ENCODE data around the gene SLC41A1.

Gene SLC41A1

GRCh38 chr1:205785446-205785845 is 27.6 kb downstream of the SLC41A1 start:
- DNase-seq: no peak

DNA sequence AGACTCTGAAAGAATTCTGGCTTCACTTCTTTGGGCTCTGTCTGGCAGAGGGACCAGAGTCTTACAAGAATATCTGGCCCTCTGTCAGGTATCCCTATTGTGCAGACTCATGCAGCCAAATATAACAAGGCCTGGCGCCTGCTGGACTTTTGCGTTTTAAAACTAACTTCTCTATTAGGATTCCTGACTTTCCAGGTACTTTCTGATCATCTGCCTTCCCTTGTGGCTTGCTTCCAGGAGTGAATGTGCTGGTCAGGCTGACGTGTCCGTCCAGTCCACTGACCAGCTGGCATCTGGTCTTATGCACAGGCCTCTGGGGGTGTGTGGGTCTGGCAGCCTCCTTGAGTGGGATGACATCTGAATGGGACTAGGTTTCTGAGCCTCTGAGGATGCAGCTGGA is 29.1 kb downstream of the SLC41A1 start:
- DNase-seq: no peak

GRCh38 chr1:205783433-205783795 is 29.6 kb downstream of the SLC41A1 start:
- DNase-seq: no peak

GRCh38 chr1:205782627-205783432 is 30.2 kb downstream of the SLC41A1 start:
- no peak for DNase-seq

DNA sequence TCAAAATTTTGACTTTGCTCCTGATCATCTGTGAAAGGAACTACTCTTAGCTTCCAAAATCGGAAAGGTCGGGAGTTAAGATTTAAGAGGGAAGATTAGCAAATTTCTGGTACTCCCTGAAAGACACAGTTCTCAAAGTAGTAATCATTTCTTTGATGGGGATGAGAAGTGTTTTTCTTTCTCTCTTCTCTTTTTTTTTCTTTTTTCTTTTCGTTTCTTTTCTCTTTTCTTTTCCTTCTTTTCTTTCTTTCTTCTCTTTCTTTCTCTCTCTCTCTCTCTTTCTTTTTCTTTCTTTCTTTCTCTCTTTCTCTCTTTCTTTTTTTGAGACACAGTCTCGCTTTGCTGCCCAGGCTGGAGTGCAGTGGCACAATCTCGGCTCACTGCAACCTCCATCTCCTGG is 32.7 kb downstream of the SLC41A1 start:
- DNase-seq: no peak

DNA sequence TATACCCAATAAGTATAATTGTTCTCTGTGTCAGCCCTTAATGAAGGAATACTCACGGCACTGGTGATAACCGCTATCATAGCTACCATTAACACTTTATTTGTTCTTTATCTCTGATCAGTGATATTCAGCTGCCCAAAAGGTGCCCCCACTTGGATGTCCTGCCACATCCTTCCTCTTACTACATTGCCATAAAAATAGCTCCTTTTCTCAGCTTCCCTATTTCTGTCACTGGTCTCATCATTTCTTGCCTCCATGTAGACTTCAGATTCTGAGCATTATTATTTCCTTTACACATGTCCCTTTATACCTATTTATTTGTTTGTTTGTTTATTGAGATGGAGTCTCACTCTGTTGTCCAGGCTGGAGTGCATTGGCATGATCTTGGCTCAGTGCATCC is 35.0 kb downstream of the SLC41A1 start:
- DNase-seq: no peak

GRCh38 chr1:205775717-205776056 is 37.3 kb downstream of the SLC41A1 start:
- no peak for DNase-seq

DNA sequence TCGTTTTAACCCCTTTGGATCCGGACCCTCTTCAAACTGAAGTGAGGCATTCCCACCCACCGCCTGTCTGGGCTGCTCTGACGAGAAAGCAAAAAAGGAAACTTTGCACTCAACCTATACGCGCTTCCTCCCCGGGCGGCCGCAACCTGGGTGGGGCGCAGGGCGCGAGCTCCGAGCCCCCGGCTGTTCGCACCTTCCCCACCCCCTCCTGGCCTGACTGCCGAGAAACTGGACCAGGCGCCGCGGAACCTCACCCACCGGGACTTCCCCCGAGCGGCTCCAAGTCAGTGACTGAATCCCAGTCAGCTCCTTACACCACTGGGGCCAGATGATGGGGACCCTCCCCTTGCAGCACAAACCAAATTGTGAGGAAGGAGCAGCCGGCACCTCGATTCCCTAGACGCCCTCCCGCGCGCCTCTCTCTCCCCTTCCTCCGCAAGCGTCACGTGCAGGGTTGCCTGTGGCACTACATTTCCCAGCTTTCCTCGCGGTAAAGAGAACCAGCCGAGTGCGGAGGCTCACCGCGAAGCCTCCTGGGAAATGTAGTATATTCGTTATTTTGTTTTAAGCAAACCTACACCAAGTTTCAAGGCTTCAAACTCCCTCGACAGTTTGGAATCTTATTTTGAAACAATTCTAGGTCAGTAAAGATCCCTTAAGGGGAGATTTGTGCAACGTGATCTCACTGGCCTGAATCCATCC is 37.8 kb downstream of the SLC41A1 start, which contains the start of gene RAB29:
RAB29 (minus strand) TSS at position 468 of the 702 bp plus-strand sequence. CDS start 526 bp downstream, outside the sequence.
- peak; percentile 82 for DNase-seq

DNA sequence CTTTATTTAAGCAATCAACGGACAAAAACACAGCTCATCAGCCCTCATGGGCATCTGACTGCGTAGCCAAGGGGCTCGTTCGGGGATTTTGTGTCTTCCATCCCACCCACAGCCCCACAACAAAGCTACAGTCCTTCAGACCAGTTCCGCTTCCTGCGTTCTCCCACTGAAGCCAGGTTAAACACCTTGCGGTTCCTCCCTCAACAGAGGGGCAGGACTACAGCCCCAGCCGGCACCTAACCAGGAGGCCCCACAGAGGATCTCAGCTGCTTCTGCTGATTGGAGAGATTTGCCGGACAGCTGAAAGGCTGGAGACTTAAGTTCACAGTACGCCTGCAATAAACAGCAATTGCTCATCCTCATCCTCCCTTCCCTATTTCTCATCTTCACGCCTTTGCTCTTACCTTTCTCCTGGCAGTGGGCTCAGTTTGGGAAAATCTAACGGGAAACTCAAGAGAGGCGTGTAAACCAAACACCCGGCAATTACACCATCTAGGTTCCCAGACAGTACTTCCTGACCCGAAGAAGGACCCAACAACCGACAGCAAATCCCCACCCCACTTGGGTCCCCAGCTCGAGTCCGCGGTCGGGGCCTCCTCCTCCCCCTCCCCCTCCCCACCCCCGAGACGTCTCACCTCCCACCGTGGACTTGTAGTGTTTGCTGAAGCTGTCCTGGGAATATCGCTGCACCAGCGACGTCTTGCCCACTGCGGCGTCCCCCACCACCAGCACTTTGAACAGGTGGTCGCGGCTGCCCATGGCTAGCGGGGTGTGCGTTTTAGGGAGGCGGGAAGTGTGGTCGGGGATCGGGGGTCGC is 38.6 kb downstream of the SLC41A1 start:
- DNase-seq: no peak

DNA sequence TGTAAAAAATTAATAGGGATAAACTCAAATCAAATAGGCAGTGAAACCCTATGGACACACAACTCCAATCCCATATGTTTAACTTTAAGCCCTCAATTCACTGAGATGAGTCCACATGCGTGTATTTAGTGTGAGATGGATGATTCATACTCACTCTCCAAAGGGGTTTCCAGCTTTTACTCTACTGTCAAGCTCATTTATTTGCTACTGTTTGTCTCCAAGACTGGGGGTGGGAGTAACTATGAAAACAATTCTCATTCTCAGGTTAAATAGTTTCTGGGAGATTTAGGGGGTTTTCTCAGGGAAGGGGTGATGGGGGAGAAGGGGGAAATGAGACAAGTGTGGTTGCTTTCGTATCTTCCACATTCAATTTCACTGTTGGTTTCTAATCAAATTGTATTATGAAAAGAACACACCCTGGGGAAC is 40.4 kb downstream of the SLC41A1 start:
- no peak for DNase-seq

- DNase-seq: no peak
Observed at GRCh38 chr1:205770618-205771017, 42.4 kb downstream of the SLC41A1 start.

DNA sequence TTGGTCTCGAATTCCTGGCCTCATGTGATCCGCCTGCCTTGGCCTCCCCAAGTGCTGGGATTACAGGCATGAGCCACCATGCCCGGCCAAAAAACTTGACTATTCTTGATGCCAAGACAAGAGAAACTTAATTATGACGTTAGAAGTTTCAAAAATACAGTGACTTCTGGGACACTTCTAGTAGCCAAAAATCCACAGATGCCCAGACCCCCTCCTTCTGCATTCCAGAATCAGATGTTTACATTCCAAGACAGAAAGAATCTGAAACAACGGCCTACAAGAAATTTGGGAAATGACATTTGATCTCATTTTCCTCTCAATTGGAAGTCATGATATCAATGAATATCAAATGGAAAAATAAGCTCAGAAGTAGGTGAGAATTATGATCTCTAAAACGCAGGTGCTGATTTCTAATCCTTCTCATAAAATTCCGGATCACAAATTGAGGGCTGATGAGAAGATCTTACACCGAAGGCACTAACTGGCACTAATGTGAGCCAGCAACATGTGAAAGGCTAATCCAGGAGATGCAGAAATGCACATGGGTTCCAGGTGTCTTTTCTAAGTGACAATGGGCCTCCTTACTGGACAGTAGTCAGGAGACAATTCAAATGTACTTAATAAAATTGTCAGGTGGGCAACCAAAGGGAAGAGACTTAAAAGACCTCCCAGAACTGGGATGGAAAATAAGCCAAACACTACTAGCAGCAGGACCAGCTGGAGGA is 43.2 kb downstream of the SLC41A1 start:
- DNase-seq: no peak

GRCh38 chr1:205767248-205767647 is 45.8 kb downstream of the SLC41A1 start:
- DNase-seq: no peak

GRCh38 chr1:205766570-205766969 is 46.4 kb downstream of the SLC41A1 start:
- no peak for DNase-seq

- DNase-seq: no peak
Observed at GRCh38 chr1:205766038-205766437, 47.0 kb downstream of the SLC41A1 start.

DNA sequence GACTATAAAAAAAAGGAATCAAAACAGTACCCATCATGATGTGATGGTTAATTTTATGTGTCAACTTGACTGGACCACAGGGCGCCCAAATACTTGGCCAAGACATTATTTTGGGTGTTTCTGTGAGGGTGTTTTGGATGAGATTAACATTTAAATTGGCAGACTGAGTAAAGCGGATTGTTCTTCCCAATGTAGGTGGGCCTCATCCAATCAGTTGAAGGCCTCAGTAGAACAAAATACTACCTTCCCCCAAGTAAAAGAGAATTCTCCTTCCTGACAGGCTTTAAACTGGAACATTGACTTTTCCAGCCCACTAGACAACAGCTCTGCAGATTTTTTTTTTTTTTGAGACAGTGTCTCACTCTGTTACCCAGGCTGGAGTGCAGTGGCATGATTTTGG is 48.4 kb downstream of the SLC41A1 start:
- DNase-seq: no peak

DNA sequence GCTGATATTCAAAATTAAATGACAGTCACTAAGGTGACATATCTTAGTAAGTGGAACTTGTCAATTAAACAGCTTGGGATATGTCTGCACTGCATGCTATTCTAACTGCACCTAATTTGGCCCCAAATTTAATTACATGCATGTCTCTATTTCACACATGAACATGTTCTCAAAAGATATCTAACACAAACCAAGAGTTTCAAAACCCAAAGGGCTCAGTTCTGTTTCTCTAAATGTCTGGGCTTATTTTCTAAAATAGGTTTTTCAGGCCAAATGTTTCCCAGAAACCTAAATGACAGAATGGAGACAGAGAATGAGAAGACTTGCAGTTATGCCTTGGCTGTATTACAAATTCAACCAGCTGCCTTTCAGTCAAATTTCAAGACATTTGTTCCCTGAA is 49.0 kb downstream of the SLC41A1 start:
- no peak for DNase-seq

GRCh38 chr1:205760606-205761005 is 52.4 kb downstream of the SLC41A1 start:
- DNase-seq: no peak

DNA sequence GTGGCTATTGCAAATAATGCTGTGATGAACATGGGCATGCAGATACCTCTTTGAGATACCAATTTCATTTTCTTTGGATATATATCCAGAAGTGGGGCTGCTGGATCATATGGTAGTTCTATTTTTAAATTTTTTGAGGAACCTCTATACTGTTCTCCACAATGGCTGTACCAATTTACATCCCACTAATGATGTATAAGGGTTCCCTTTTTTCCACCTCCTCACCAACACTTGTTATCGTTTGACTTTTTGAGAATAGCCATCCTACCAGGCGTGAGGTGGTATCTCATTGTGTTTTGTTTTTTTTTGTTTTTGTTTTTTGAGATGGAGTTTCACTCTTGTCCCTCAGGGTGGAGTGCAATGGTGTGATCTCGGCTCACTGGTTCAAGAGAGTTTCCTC is 56.4 kb downstream of the SLC41A1 start:
- DNase-seq: no peak

GRCh38 chr1:205754857-205755256 is 58.1 kb downstream of the SLC41A1 start:
- DNase-seq: no peak

GRCh38 chr1:205751036-205751651 is 61.9 kb downstream of the SLC41A1 start:
- DNase-seq: no peak

Data from NCI-H1694 (cell line).